Endothelial cell of umbilical vein (primary cell): ENCODE measurements around the gene C17orf75. TPM values are rescaled to one million over a fixed set of nuclear protein-coding genes. Genes with fewer than 3 reads are reported as not detected.

Experiments
- BruUV-seq: library from RNA; stranded (reverse); fragments of 400-500 nt; replicated peaks from 2 replicates; lab custom pipeline; 2021; lab: Mats Ljungman, UMichigan
- CTCF ChIA-PET: fragments of 300-600, 350-600 bp; sonication (Branson Sonifier 250); formaldehyde crosslinking; loops from one replicate; lab custom pipeline; 2021; ENCODE audit warnings: antibody characterized with exemption, inconsistent platforms; lab: Charles Lee
- POLR2A ChIA-PET: fragments of 300-600, 350-600 bp; sonication (Branson Sonifier 250); formaldehyde crosslinking; loops from one replicate; lab custom pipeline; 2021; ENCODE audit warnings: antibody characterized with exemption, inconsistent platforms; lab: Charles Lee
- DNase-seq: peaks from one replicate; pipeline ENCODE4 v3.0.0-alpha.2; 2011; ENCODE audit warnings: low read depth, low spot score
- FAIRE-seq: peaks from 2 replicates; lab custom pipeline; 2011; peaks lifted over from hg19 to GRCh38; lab: Jason Lieb, UNC
- H2AFZ ChIP-seq: 2 replicates; pipeline ENCODE4 v1.6.0; 2012; ENCODE audit warnings: low read depth, low read length, control low read depth, inconsistent platforms
- H3K27ac ChIP-seq: 2 replicates; pipeline ENCODE4 v1.5.1; 2011; ENCODE audit warnings: low read depth, mild to moderate bottlenecking, control low read depth, low read length, moderate library complexity; ENCODE audit not compliant: insufficient read depth
- H3K27me3 ChIP-seq, 2 experiments: 2 replicates each; pipeline versions ENCODE4 v1.6.0 to v1.6.1; 2011; ENCODE audit warnings: low read length in 2 of 2, mixed read lengths in 1 of 2; ENCODE audit not compliant: control insufficient read depth in 2 of 2, insufficient read depth in 2 of 2
- H3K36me3 ChIP-seq, 2 experiments: 2 replicates in 1 of 2; 3 replicates in 1 of 2; pipeline ENCODE4 v1.5.1; 2011; ENCODE audit warnings: low read length in 2 of 2, mild to moderate bottlenecking in 1 of 2, moderate library complexity in 1 of 2; ENCODE audit not compliant: control insufficient read depth in 2 of 2, insufficient read depth in 2 of 2; ENCODE audit errors: extremely low read depth in 1 of 2
- H3K4me1 ChIP-seq: 3 replicates; pipeline ENCODE4 v1.5.1; 2011; ENCODE audit warnings: mild to moderate bottlenecking, low read length; ENCODE audit not compliant: control insufficient read depth, insufficient read depth; ENCODE audit errors: extremely low read depth
- H3K4me2 ChIP-seq: 2 replicates; pipeline ENCODE4 v1.6.1; 2011; ENCODE audit warnings: low read length, control low read depth, mixed read lengths; ENCODE audit not compliant: insufficient read depth
- H3K4me3 ChIP-seq, 3 experiments: fragments of 200-600 bp in 1 of 3; sonication (generic), shearing (Covaris generic) in 1 of 3; replicated peaks in 1 of 3; 2 replicates each; pipeline ENCODE4 v1.5.1; 2011 to 2016; ENCODE audit warnings: control low read depth in 3 of 3, low read length in 3 of 3, mild to moderate bottlenecking in 2 of 3, inconsistent platforms in 1 of 3, low read depth in 1 of 3, moderate library complexity in 1 of 3; ENCODE audit not compliant: insufficient read depth in 1 of 3
- H3K79me2 ChIP-seq: 2 replicates; pipeline ENCODE4 v1.6.0; 2012; ENCODE audit warnings: low read length, inconsistent platforms; ENCODE audit not compliant: control insufficient read depth, insufficient read depth
- H3K9ac ChIP-seq: replicated peaks from 2 replicates; pipeline ENCODE3; 2011; ENCODE audit warnings: low read length, control low read depth; ENCODE audit not compliant: insufficient read depth; ENCODE audit errors: extremely low read depth
- H3K9me1 ChIP-seq: replicated peaks from 3 replicates; pipeline ENCODE4 v1.6.0; 2011; ENCODE audit warnings: mild to moderate bottlenecking, low read length; ENCODE audit not compliant: control insufficient read depth, insufficient read depth; ENCODE audit errors: extremely low read depth
- H3K9me3 ChIP-seq: replicated peaks from 2 replicates; pipeline ENCODE4 v1.5.1; 2012; ENCODE audit warnings: low read length, inconsistent platforms; ENCODE audit not compliant: control insufficient read depth, insufficient read depth
- H4K20me1 ChIP-seq: replicated peaks from 2 replicates; pipeline ENCODE3; 2011; ENCODE audit warnings: mild to moderate bottlenecking, low read length; ENCODE audit not compliant: control insufficient read depth, insufficient read depth; ENCODE audit errors: extremely low read depth
- EZH2 ChIP-seq: IDR thresholded peaks from 2 replicates; pipeline ENCODE4 v1.6.1; 2012; ENCODE audit warnings: borderline replicate concordance, low read depth, mild to moderate bottlenecking, moderate library complexity, low read length, inconsistent platforms; ENCODE audit not compliant: severe bottlenecking
- FOS ChIP-seq: IDR thresholded peaks from 2 replicates; pipeline ENCODE4 v1.6.1; 2011; ENCODE audit warnings: mild to moderate bottlenecking, low read length, moderate library complexity, borderline replicate concordance; ENCODE audit not compliant: insufficient read depth
- GATA2 ChIP-seq: IDR thresholded peaks from 2 replicates; pipeline ENCODE4 v1.7.0; 2011; ENCODE audit warnings: low read depth, mild to moderate bottlenecking, moderate library complexity, mixed read lengths, low read length; ENCODE audit not compliant: insufficient read length, insufficient read depth
- JUN ChIP-seq: IDR thresholded peaks from 2 replicates; pipeline ENCODE4 v1.6.1; 2011; ENCODE audit warnings: borderline replicate concordance, low read depth; ENCODE audit not compliant: insufficient read length, insufficient read depth
- MYC ChIP-seq: IDR thresholded peaks from one replicate; pipeline ENCODE4 v1.6.1; 2011; ENCODE audit warnings: mild to moderate bottlenecking, low read depth, low read length
- POLR2A ChIP-seq: IDR thresholded peaks from 2 replicates; pipeline ENCODE4 v1.6.1; 2012; ENCODE audit warnings: low read depth, mild to moderate bottlenecking, control low read depth, low read length
- POLR2AphosphoS5 ChIP-seq: IDR thresholded peaks from 2 replicates; pipeline ENCODE4 v1.6.1; 2012; ENCODE audit warnings: low read depth, mild to moderate bottlenecking, control low read depth, low read length, moderate library complexity; ENCODE audit not compliant: insufficient read depth
- dilution Hi-C: fragments of 300-500 bp; cut with MboI; formaldehyde crosslinking; loops from one replicate; pipeline ENCODE4 v1.15.0; 2019; ENCODE audit warnings: low sequenced_read_pairs; ENCODE audit not compliant: extremely low pct_ligation_motif_present
- intact Hi-C: fragments of 100-400 bp; cut with micrococcal nuclease; formaldehyde crosslinking; loops from one replicate; pipeline ENCODE4 v1.10.0; 2022
- polyA plus RNA-seq, 4 experiments: library from polyadenylated mRNA; depleted of rRNA in 3 of 4; stranded (reverse) in 3 of 4; unstranded in 1 of 4; fragments of >200 nt; gene quantifications; 2 replicates each; pipeline versions ENCODE4 v1.2.1 to v1.2.3, GENCODE V29; 2011 to 2012; ENCODE audit warnings: missing spikeins in 1 of 4
- total RNA-seq: library from RNA; stranded (reverse); gene quantifications from 2 replicates; pipeline ENCODE4 v1.2.3, GENCODE V29; 2021
- TF ChIP-seq, protein P1 (sequence below), 2 donors: IDR thresholded peaks; 1 replicate in 1 of 2; 2 replicates in 1 of 2; pipeline ENCODE4 v1.5.1; 2011; ENCODE audit warnings: low read length in 2 of 2, mild to moderate bottlenecking in 2 of 2, moderate library complexity in 2 of 2, control low read depth in 1 of 2, inconsistent platforms in 1 of 2, low read depth in 1 of 2; ENCODE audit not compliant: insufficient read depth in 1 of 2; ENCODE audit errors: extremely low read depth in 1 of 2
- TF ChIP-seq, protein P2 (sequence below): IDR thresholded peaks from 2 replicates; pipeline ENCODE4 v1.6.1; 2011; ENCODE audit not compliant: insufficient read depth, insufficient read length

C17orf75 gene
- total and polyA plus RNA-seq, 2 donors (not counting 3 experiments of a cell fraction or from before 2014, with no cell fraction given), result 8.8 to 21.5 TPM

- peaks cover 28% of the 10 kb centered on the region for H4K20me1 ChIP-seq
- POLR2A ChIA-PET, result no interaction called here
- peaks cover 93% of the 10 kb centered on the region for H3K79me2 ChIP-seq
- H3K27me3 ChIP-seq, result no peaks in the 10 kb centered on the region
- no peak overlapping the region for H3K9ac ChIP-seq
- CTCF ChIA-PET, result no interaction called here
- no peaks in the 10 kb centered on the region for H3K9me1 ChIP-seq
- intact Hi-C loops, result no loop called here
- no peak overlapping the region for H3K27ac ChIP-seq
- TF ChIP-seq POLR2AphosphoS5 (no peak), FOS (no peak), GATA2 (no peak), JUN (no peak)
- H3K4me1 ChIP-seq, result peaks cover 22% of the 10 kb centered on the region
- H3K4me3 ChIP-seq, result no peak overlapping the region
- no peaks in the 10 kb centered on the region for H3K9me3 ChIP-seq
- H3K4me2 ChIP-seq, result no peak overlapping the region
- dilution Hi-C loops, result no loop called here
- peaks cover 30 to 41% of the 10 kb centered on the region in 2 experiments for H3K36me3 ChIP-seq
- BruUV-seq, result no TSS peak
- FAIRE-seq, result no peak
- DNase-seq, result no peak
- H2AFZ ChIP-seq, result no peak overlapping the region
Measured at GRCh38 chr17:32357615-32358014, 15.6 kb upstream of the C17orf75 start.

DNA sequence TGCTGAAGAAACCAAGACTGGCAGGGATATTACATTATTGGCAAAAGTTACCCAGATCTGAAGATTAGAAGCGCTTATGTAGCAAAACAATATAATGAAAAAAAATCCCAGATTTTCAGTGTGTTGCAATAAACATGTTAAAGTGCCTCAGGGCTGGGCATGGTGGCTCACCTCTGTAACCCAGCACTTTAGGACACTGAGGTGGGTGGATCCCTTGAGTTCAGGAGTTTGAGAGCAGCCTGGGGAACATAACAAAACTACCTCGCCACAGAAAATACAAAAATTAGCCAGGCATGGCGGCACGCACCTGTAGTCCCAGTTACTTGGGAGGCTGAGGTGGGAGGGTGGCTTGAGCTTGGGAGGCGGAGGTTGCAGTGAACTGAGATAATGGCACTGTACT, 14.8 kb upstream of the C17orf75 start:
- Histone ChIP-seq H4K20me1 (peaks cover 26% of the 10 kb centered on the region), H3K36me3 (peaks cover 26 to 40% of the 10 kb centered on the region in 2 experiments)
- CTCF ChIA-PET, result interaction anchor here (0.9 kb wide), 1 partner anchor 14 kb away, joined by 3 read pairs; no protein-coding TSS in a partner anchor

More for the DNA sequence above, 14.8 kb upstream of the C17orf75 start:
- dilution Hi-C loops (no loop called here), intact Hi-C loops (no loop called here)
- Histone ChIP-seq H2AFZ (no peak overlapping the region), H3K27ac (no peak overlapping the region), H3K9me3 (no peaks in the 10 kb centered on the region), H3K9ac (no peak overlapping the region), H3K4me2 (peak overlapping the region; percentile 58), H3K27me3 (no peaks in the 10 kb centered on the region), H3K9me1 (no peaks in the 10 kb centered on the region), H3K4me3 (no peak overlapping the region), H3K79me2 (peaks cover 94% of the 10 kb centered on the region), H3K4me1 (peaks cover 27% of the 10 kb centered on the region)
- BruUV-seq, result no TSS peak
- TF ChIP-seq POLR2A, result no peak
- TF ChIP-seq, protein P1, sequence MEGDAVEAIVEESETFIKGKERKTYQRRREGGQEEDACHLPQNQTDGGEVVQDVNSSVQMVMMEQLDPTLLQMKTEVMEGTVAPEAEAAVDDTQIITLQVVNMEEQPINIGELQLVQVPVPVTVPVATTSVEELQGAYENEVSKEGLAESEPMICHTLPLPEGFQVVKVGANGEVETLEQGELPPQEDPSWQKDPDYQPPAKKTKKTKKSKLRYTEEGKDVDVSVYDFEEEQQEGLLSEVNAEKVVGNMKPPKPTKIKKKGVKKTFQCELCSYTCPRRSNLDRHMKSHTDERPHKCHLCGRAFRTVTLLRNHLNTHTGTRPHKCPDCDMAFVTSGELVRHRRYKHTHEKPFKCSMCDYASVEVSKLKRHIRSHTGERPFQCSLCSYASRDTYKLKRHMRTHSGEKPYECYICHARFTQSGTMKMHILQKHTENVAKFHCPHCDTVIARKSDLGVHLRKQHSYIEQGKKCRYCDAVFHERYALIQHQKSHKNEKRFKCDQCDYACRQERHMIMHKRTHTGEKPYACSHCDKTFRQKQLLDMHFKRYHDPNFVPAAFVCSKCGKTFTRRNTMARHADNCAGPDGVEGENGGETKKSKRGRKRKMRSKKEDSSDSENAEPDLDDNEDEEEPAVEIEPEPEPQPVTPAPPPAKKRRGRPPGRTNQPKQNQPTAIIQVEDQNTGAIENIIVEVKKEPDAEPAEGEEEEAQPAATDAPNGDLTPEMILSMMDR (IDR thresholded peaks at IDR 0.05; ENCODE audit: extremely low read depth in 1 of 2, insufficient read depth in 1 of 2, low read depth in 1 of 2, low read length in 2 of 2), result no peak
- no peak for TF ChIP-seq FOS
- no peak for TF ChIP-seq POLR2AphosphoS5
- no peak for TF ChIP-seq GATA2
- TF ChIP-seq MYC, result no peak
- TF ChIP-seq, protein P2, sequence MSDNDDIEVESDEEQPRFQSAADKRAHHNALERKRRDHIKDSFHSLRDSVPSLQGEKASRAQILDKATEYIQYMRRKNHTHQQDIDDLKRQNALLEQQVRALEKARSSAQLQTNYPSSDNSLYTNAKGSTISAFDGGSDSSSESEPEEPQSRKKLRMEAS, result no peak
- TF ChIP-seq EZH2, result no peak
- no peak for TF ChIP-seq JUN
- POLR2A ChIA-PET, result no interaction called here
- DNase-seq (no peak), FAIRE-seq (no peak)
